GM11168 (cell line): ENCODE measurements around the gene CEP170.

Experiments
- in situ Hi-C: fragments of 300-500 bp; cut with MboI; formaldehyde crosslinking; loops from one replicate; pipeline ENCODE4 v1.12.0; 2022; ENCODE audit warnings: low sequenced_read_pairs; ENCODE audit not compliant: unreplicated experiment

CEP170 gene

DNA sequence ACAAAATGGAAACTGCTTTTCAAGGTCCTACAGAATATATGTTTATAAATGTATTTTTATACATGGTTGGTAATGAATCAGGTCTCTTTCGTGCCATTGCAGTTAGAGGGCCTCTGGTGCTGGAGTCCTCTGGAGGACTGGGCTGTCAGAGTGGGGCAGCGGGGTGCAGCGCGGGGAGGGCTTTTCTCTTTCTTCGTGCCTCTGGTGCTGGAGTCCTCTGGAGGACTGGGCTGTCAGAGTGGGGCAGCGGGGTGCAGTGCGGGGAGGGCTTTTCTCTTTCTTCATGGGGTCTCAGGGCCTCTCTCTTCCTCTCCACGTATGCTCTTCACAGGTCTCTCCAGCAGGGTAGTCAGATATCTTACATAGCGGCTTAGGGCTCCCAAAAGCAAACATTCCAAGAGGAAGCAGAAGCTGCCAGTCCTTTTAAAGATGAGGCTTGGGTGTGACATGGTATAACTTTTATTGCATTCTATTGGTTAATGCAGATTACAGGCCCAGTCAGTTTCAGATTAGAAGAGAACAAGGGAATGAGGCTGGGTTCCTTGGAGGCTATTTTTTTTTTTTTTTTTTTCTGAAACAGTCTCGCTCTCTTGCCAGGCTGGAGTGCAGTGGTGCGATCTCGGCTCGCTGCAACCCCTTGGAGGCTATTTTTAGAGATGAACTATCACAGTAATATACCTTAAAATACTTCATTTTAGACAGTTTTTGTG, 13.8 kb upstream of the CEP170 start:
- in situ Hi-C loops, result no loop called here

- in situ Hi-C loops, result no loop called here
Observed at GRCh38 chr1:243267914-243268653, 13.0 kb upstream of the CEP170 start.

DNA sequence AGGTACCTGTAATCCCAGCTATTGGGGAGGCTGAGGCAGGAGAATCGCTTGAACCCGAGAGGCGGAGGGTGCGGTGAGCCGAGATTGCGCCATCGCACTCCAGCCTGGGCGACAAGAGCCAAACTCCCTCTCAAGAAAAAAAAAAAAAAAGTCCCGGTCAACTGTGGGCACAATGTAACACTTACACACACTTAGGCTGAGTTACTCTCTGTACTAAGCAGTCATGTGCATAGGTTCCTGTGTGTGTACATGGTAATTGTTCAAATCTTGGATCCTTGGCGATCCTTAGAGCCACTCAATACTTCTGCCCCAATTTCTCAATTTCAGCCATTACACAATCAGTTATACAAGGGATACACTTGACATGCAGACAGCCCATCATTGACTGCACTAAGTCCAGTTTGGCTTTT, 12.4 kb upstream of the CEP170 start:
- in situ Hi-C loops, result no loop called here

DNA sequence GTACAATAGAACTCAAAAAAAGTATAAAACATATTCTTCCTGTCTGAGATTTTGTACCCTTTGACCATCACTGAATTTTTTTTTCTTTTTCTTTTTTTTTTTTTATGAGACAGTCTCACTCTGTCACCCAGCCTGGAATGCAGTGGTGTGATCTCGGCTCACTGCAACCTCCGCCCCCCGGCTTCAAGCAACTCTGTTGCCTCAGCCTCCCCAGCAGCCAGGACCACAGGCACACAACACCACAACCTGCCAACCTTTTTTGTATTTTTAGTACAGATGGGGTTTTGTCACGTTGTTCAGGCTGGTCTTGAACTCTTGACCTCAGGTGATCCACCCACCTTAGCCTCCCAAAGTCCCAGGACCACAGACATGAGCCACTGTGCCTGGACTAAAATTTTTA, 11.2 kb upstream of the CEP170 start:
- in situ Hi-C loops, result no loop called here

- in situ Hi-C loops, result no loop called here
Observed at GRCh38 chr1:243264717-243265116, 9.6 kb upstream of the CEP170 start.

GRCh38 chr1:243261390-243261789, 6.3 kb upstream of the CEP170 start:
- in situ Hi-C loops, result no loop called here

- in situ Hi-C loops, result no loop called here
Observed at GRCh38 chr1:243260221-243260880, 5.3 kb upstream of the CEP170 start.

GRCh38 chr1:243258731-243259130, 3.6 kb upstream of the CEP170 start:
- in situ Hi-C loops, result no loop called here

- in situ Hi-C loops, result no loop called here
Observed at GRCh38 chr1:243257189-243257588, 2.1 kb upstream of the CEP170 start.

DNA sequence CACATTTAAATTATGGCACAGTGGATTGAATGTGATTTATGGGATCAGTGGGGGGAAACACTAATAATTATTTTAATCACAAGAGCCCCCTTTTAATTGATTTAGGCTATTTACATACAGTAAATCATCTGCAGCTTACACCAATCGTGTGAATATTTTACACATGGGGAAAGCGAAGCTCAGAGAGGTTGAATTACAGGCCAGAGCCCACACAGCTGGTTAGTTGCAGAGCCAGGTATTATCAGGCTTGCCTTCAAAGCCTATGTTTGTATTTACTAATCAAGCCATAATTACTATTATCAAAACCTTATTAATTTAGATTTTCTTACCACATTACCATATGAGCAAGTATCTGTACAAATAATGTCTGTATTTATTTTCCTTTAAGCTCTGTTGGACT, 1.5 kb upstream of the CEP170 start:
- in situ Hi-C loops, result no loop called here

- in situ Hi-C loops, result no loop called here
Observed at GRCh38 chr1:243255791-243256512, 871 bp upstream of the CEP170 start, which contains the start of gene SDCCAG8. TSS of gene SDCCAG8 (plus strand) at chr1:243256041. CDS start at chr1:243256174, 133 bp downstream.

- in situ Hi-C loops, result no loop called here
Observed at GRCh38 chr1:243254233-243254926, 701 bp downstream of the CEP170 start.

GRCh38 chr1:243253926-243254232, 1.2 kb downstream of the CEP170 start:
- in situ Hi-C loops, result no loop called here

- in situ Hi-C loops, result no loop called here
Observed at GRCh38 chr1:243253211-243253925, 1.7 kb downstream of the CEP170 start.

DNA sequence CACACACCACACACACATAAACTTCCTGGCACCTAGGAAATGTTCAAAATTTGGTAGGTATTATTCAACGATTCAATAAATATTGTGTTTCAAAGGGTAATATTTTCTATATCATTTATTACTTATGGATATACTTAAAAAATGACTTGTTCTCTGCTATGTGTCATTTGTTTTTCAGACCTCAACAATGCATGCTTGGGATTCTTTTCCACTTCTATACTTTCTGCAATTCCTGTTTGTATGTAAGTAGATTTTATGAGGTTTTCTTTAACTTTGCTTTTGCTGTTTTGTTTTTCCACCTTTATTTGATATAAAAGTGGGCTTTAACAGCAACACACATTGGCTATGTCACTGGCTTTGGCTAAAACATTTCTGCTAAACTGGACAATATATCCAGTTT, 3.5 kb downstream of the CEP170 start:
- in situ Hi-C loops, result no loop called here

GRCh38 chr1:243250102-243250501, 5.0 kb downstream of the CEP170 start:
- in situ Hi-C loops, result no loop called here

DNA sequence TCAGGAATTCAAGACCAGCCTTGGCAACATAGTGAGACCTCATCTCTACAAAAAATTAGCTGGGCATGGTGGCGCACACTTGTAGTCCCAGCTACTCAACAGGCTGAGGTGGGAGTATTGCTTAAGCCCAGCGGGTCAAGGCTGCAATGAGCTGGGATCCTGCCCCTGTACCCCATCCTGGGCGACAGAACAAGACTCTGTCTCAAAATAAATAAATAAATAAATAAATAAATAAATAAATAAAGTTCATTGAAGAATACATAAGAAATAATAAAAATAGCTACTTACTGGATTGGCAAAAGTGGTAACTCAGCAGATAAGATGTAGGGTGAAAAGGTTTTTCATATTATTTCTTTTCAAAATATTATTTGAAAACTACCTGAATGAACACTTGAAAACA, 5.9 kb downstream of the CEP170 start:
- in situ Hi-C loops, result no loop called here

GRCh38 chr1:243247901-243248300, 7.2 kb downstream of the CEP170 start:
- in situ Hi-C loops, result no loop called here

GRCh38 chr1:243246916-243247315, 8.2 kb downstream of the CEP170 start:
- in situ Hi-C loops, result no loop called here

- in situ Hi-C loops, result no loop called here
Observed at GRCh38 chr1:243244432-243244841, 10.6 kb downstream of the CEP170 start.
